ENCODE results near the gene RELT. TPM values are rescaled to one million over a fixed set of nuclear protein-coding genes. Genes with fewer than 3 reads are reported as not detected.

The RELT gene
- total RNA-seq, 2 donors from 2014 or later, result 2.0 to 7.0 TPM

- H3K36me3 ChIP-seq, result peaks cover 33% of the 10 kb centered on the region
- no peaks in the 10 kb centered on the region for H3K27me3 ChIP-seq
- no peak overlapping the region for H3K27ac ChIP-seq
- peak; percentile 75 for DNase-seq (ENCODE audit: low spot score)
- H3K9me3 ChIP-seq, result no peaks in the 10 kb centered on the region
- H3K4me1 ChIP-seq, result peaks cover 0 to 8% of the 10 kb centered on the region in 2 donors
- TF ChIP-seq CTCF (IDR thresholded peaks at IDR 0.05), result peak; percentile 94 to 95
- H3K4me3 ChIP-seq, result no peak overlapping the region
Measured at GRCh38 chr11:73350908-73351636, 25.1 kb upstream of the RELT start.

GRCh38 chr11:73353422-73353821 lies 22.8 kb upstream of the RELT start:
- Histone ChIP-seq H3K9me3 (no peaks in the 10 kb centered on the region), H3K27me3 (no peaks in the 10 kb centered on the region), H3K4me1 (peaks cover 0 to 8% of the 10 kb centered on the region in 2 donors), H3K27ac (no peak overlapping the region), H3K4me3 (no peak overlapping the region), H3K36me3 (peaks cover 39% of the 10 kb centered on the region)
- TF ChIP-seq CTCF (IDR thresholded peaks at IDR 0.05), result no peak
- DNase-seq (ENCODE audit: low spot score), result no peak

- no peaks in the 10 kb centered on the region for H3K9me3 ChIP-seq
- H3K4me3 ChIP-seq, result no peak overlapping the region
- no peaks in the 10 kb centered on the region for H3K27me3 ChIP-seq
- peaks cover 49% of the 10 kb centered on the region for H3K36me3 ChIP-seq
- no peak for TF ChIP-seq CTCF (IDR thresholded peaks at IDR 0.05)
- H3K27ac ChIP-seq, result no peak overlapping the region
- DNase-seq (ENCODE audit: low spot score), result no peak
- H3K4me1 ChIP-seq, result peaks cover 0 to 11% of the 10 kb centered on the region in 2 donors
Measured at GRCh38 chr11:73355109-73355508, 21.1 kb upstream of the RELT start.

GRCh38 chr11:73356979-73357860 lies 19.0 kb upstream of the RELT start:
- Histone ChIP-seq H3K36me3 (peaks cover 70% of the 10 kb centered on the region), H3K4me3 (no peak overlapping the region), H3K27ac (no peak overlapping the region), H3K9me3 (no peaks in the 10 kb centered on the region), H3K4me1 (peaks cover 0 to 18% of the 10 kb centered on the region in 2 donors), H3K27me3 (no peaks in the 10 kb centered on the region)
- DNase-seq (ENCODE audit: low spot score), result no peak
- no peak for TF ChIP-seq CTCF (IDR thresholded peaks at IDR 0.05)

- peaks cover 0 to 18% of the 10 kb centered on the region in 2 donors for H3K4me1 ChIP-seq
- H3K9me3 ChIP-seq, result no peaks in the 10 kb centered on the region
- no peak for TF ChIP-seq CTCF (IDR thresholded peaks at IDR 0.05)
- H3K36me3 ChIP-seq, result peaks cover 73% of the 10 kb centered on the region
- H3K27ac ChIP-seq, result no peak overlapping the region
- DNase-seq (ENCODE audit: low spot score), result no peak
- H3K4me3 ChIP-seq, result no peak overlapping the region
- H3K27me3 ChIP-seq, result no peaks in the 10 kb centered on the region
Measured at GRCh38 chr11:73358071-73358470, 18.1 kb upstream of the RELT start.
